HG02973 (cell line): Measurements from ENCODE around the gene RPL19.
"Not testable (repeated sequence)": the region's sequence is repeated elsewhere in the genome, so short reads cannot be mapped to it uniquely, and the experiment has no call there.

Source experiments
- ATAC-seq: cut with Tn5 transposase; IDR thresholded peaks from one replicate; pipeline ENCODE4 v1.9.1; 2021; ENCODE audit warnings: moderate library complexity; ENCODE audit not compliant: unreplicated experiment

The RPL19 gene

DNA sequence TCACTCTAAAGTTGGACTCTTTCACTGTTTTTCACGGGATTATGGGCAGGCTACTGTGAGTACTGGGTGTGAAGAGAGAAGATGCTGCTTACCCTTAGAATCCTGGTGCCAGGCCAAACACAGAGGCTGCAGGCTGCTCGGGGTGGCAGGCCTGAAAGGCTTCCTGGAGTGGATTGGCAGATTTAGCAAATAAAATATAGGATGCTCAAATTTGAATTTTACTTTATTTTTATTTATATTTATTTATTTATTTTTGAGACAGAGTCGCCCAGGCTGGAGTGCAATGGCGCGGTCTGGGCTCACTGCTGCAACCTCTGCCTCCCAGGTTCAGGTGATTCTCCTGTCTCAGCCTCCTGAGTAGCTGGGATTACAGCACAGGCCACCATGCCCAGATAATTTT lies 40.5 kb downstream of the RPL19 start:
- no peak for ATAC-seq

- no peak for ATAC-seq
Measured at GRCh38 chr17:39243155-39243554, 43.1 kb downstream of the RPL19 start.

GRCh38 chr17:39244016-39244599 lies 44.0 kb downstream of the RPL19 start:
- no peak for ATAC-seq

GRCh38 chr17:39244600-39245570 lies 44.8 kb downstream of the RPL19 start:
- ATAC-seq: no peak

DNA sequence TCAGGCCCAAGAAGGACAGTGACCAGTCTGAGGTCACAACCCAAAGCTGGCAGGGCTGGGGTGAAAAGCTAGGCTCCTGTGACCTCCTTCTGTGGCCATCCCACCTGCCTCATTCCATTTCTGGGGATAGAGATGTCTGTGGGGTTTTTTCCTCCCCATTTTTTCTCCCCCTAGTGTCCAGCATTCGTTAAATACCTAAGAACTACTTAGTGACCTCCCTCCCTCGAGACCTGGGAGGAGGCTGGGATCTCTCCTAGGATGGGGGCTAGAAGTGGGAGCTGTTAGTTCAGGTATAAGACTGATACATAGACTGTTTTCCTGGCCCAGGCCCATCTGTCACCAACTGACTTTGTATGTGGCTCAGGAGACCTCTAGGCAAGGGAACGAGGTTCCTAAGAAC lies 46.2 kb downstream of the RPL19 start:
- no peak for ATAC-seq

GRCh38 chr17:39250076-39250475 lies 50.0 kb downstream of the RPL19 start:
- ATAC-seq: not testable (repeated sequence)

DNA sequence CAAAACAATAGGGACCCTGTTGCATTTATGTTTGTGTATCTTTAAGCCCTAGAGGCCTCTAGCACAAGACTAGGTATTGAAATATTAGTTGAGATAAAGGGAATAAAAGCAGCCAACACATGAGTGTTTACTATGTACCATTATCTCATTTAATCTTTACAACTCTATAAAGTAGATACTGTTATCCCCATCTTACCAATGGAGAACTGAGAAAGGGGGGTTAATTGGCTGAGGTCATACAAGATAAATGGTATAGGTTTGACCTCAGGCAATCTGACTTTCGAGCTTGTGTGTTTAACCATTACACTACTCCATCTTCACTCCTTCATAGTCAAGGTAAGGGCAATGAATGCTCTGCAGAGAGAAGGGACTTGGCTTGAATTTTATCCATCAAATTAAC lies 51.9 kb downstream of the RPL19 start:
- no peak for ATAC-seq

DNA sequence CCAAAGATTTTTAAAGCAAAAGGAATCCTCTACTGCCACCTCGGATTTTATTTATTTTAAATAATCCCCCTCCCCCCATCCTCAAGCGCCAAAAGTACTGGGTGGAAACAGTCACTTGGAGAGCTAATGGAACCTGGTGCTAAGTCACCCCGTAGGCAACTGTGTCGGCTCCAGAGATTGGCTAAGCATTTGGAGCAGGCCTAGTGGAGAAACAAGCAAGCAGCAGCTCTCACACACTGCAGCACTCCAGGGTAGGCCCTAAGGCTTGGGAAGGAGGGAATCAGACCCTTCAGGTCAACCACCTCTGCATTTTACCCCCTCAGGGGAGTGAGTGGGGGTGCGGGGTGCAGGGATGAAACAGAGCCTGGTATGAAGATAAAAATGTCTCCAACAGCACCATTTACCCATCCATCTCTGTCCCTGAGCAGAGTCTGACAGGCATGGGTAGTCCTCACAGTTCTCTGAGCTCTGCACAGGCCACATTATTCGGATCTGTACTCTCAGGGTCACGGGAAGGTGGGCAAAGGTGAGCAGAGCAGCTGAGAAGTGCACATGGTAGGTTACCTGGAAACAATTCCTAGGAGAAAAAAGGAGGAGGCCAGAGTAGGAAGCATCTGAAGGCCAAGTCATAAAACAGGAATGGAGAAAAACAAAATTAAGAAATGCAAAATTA lies 52.8 kb downstream of the RPL19 start:
- no peak for ATAC-seq
